Measurements from ENCODE around the gene PLN.

Gene PLN

DNA sequence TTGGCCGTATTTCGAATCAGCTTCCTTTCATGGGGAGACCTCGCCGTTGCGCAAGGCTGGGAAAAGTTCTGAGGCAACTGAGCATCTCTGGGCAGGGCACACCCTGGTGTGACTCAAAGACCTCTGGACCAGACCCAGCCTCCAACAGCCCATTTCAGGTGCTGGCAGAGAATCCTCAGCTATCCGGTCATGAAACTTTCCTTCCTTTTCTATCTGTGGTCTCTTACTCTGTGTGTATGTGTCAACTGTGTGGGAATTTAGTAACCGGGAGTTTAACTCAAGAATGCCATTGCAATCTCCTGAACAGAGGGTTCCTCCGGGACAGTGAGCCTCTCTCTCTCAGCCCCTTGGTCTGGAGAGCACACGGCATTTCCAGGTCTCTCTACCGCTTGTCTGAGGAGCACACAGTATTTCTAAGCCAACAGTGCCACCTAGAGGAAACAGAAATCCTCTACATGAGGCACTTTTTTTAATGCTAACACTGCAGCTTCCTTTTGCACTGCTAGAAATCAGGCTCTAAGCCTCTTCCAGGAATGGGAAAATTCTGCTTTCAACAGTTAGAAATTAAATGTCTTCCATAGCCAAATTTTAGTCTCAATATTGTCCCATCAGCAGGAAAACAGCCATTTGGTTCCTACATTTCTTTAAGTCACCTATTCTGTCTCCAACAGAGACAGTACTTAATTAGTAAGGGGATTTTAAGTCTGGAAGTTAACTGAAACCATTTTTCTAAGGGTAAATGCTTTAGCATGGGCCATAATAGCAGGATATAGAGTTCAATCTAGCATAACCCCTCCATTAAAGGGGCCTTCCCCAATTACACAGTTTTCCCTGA is 32.7 kb downstream of the PLN start:
- Histone ChIP-seq H3K27ac (ENCODE audit: poor library complexity, severe bottlenecking) (no peak overlapping the region), H3K4me1 (ENCODE audit: insufficient read depth, poor library complexity, severe bottlenecking) (no peaks in the 10 kb centered on the region), H3K27me3 (ENCODE audit: insufficient read depth, poor library complexity, severe bottlenecking) (no peaks in the 10 kb centered on the region), H3K4me3 (ENCODE audit: severe bottlenecking) (no peak overlapping the region), H3K36me3 (ENCODE audit: low read depth) (no peaks in the 10 kb centered on the region), H3K9me3 (ENCODE audit: severe bottlenecking) (peaks cover 13% of the 10 kb centered on the region)
- no peak for DNase-seq (ENCODE audit: low spot score)
- ATAC-seq (ENCODE audit: low read depth) = peak; percentile 67; the same call in 1 of the 3 replicates
- TF ChIP-seq, protein P1, sequence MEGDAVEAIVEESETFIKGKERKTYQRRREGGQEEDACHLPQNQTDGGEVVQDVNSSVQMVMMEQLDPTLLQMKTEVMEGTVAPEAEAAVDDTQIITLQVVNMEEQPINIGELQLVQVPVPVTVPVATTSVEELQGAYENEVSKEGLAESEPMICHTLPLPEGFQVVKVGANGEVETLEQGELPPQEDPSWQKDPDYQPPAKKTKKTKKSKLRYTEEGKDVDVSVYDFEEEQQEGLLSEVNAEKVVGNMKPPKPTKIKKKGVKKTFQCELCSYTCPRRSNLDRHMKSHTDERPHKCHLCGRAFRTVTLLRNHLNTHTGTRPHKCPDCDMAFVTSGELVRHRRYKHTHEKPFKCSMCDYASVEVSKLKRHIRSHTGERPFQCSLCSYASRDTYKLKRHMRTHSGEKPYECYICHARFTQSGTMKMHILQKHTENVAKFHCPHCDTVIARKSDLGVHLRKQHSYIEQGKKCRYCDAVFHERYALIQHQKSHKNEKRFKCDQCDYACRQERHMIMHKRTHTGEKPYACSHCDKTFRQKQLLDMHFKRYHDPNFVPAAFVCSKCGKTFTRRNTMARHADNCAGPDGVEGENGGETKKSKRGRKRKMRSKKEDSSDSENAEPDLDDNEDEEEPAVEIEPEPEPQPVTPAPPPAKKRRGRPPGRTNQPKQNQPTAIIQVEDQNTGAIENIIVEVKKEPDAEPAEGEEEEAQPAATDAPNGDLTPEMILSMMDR (IDR thresholded peaks at IDR 0.05; ENCODE audit: poor library complexity, severe bottlenecking) = peak; percentile 58

DNA sequence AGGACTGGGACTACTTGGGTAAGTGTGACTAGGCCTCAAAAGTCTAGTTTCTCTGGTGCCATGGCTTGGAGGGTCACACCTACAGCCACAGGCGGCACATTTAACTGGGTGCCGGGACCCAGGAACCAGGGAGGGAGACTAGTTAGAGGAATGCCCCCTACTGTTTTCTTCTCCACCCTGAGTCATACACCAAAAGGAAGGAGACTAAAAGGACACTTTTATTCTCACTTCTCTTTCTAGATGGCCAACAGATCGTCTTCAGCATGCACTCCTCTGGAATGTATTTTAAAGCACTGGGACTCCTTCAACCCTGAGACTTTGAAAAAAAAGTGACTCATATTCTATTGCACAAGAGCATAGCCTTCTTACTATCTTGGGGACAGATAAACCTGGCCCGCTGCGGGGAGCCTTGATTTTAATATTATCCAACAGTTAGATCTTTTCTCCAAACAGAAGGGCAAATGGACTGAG is 33.4 kb downstream of the PLN start:
- ATAC-seq (ENCODE audit: low read depth) = peak; percentile 67; the same call in 2 of the 3 replicates
- Histone ChIP-seq H3K4me3 (ENCODE audit: severe bottlenecking) (no peak overlapping the region), H3K27ac (ENCODE audit: poor library complexity, severe bottlenecking) (no peak overlapping the region), H3K36me3 (ENCODE audit: low read depth) (no peaks in the 10 kb centered on the region), H3K4me1 (ENCODE audit: insufficient read depth, poor library complexity, severe bottlenecking) (no peaks in the 10 kb centered on the region), H3K27me3 (ENCODE audit: insufficient read depth, poor library complexity, severe bottlenecking) (no peaks in the 10 kb centered on the region), H3K9me3 (ENCODE audit: severe bottlenecking) (peaks cover 13% of the 10 kb centered on the region)
- DNase-seq (ENCODE audit: low spot score) = no peak
- TF ChIP-seq, protein P1 (IDR thresholded peaks at IDR 0.05; ENCODE audit: poor library complexity, severe bottlenecking) = no peak

DNA sequence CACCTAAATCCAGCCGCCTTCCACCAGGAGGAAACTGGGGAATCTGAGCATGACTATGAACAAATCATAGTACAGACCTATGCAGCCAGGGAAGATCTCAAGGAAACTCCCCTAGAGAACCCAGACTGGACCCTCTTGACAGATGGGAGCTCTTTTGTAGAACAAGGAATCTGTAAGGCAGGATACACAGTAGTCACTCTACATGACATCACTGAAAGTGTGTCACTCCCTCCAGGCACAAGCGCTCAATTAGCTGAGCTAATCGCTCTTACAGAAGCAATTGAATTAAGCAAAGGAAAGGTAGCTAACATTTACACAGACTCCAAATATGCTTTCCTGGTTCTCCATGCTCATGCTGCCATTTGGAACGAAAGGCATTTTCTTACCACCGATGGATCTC is 36.8 kb downstream of the PLN start:
- DNase-seq (ENCODE audit: low spot score) = no peak
- no peaks in the 10 kb centered on the region for H3K4me1 ChIP-seq (ENCODE audit: insufficient read depth, poor library complexity, severe bottlenecking)
- no peaks in the 10 kb centered on the region for H3K27me3 ChIP-seq (ENCODE audit: insufficient read depth, poor library complexity, severe bottlenecking)
- H3K27ac ChIP-seq (ENCODE audit: poor library complexity, severe bottlenecking) = no peak overlapping the region
- peaks cover 4% of the 10 kb centered on the region for H3K9me3 ChIP-seq (ENCODE audit: severe bottlenecking)
- TF ChIP-seq, protein P1 (IDR thresholded peaks at IDR 0.05; ENCODE audit: poor library complexity, severe bottlenecking) = no peak
- ATAC-seq (ENCODE audit: low read depth) = no peak
- H3K4me3 ChIP-seq (ENCODE audit: severe bottlenecking) = no peak overlapping the region
- H3K36me3 ChIP-seq (ENCODE audit: low read depth) = no peaks in the 10 kb centered on the region

DNA sequence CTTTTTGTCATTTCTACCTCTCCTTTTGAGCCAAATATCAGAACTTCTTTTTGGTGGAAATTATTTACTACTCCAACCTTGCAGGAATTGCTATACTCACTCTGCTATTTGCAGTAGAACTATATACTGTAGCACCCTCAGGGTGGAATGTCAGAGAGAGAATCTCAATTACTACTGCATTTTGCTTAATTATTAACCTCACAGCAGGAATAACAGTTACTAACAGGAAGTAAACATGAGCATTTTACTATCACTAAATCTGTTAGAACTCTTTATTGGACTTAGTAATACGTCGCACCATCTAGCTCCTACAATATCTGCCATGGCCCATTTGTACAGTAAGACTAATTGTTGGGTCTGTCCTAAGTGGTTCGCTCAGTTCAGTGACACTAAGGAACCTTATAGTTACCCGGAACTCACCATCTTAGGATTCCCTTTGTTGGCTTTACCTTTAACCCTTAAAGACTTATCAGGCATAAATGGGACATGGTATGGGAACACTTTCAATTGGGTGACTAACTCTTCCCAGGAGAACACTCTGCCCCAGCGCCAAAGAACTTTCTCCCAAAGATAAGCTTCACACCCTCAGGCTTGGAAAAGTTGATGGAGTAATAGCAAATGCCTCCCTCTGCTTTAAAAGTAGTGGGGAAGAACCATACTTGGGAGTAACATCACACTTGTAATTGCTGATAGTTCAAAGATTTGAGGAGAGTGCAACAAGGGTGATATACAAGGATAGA is 38.8 kb downstream of the PLN start:
- Histone ChIP-seq H3K36me3 (ENCODE audit: low read depth) (no peaks in the 10 kb centered on the region), H3K4me3 (ENCODE audit: severe bottlenecking) (no peak overlapping the region), H3K27ac (ENCODE audit: poor library complexity, severe bottlenecking) (no peak overlapping the region), H3K27me3 (ENCODE audit: insufficient read depth, poor library complexity, severe bottlenecking) (no peaks in the 10 kb centered on the region), H3K4me1 (ENCODE audit: insufficient read depth, poor library complexity, severe bottlenecking) (no peaks in the 10 kb centered on the region), H3K9me3 (ENCODE audit: severe bottlenecking) (no peaks in the 10 kb centered on the region)
- DNase-seq (ENCODE audit: low spot score) = no peak
- ATAC-seq (ENCODE audit: low read depth) = no peak
- TF ChIP-seq, protein P1 (IDR thresholded peaks at IDR 0.05; ENCODE audit: poor library complexity, severe bottlenecking) = no peak

Data from RWPE2 (cell line).